H9 (cell line): ENCODE results near the gene BEST1. TPM values are rescaled to one million over a fixed set of nuclear protein-coding genes. Genes with fewer than 3 reads are reported as not detected.

ENCODE experiments used
- DNase-seq: peaks from one replicate; pipeline ENCODE4 v3.0.0-alpha.2; 2017
- H2AFZ ChIP-seq: one replicate; pipeline ENCODE4 v1.6.1; 2013; ENCODE audit warnings: mild to moderate bottlenecking, low read length, control low read depth, moderate library complexity
- H2AK5ac ChIP-seq: 2 replicates; pipeline ENCODE4 v1.6.1; 2013; ENCODE audit warnings: low read length, control low read depth, mixed read lengths; ENCODE audit not compliant: insufficient read length
- H2BK120ac ChIP-seq: one replicate; pipeline ENCODE4 v1.6.1; 2013; ENCODE audit warnings: low read depth, mild to moderate bottlenecking, low read length, control low read depth, inconsistent platforms; ENCODE audit not compliant: poor library complexity, severe bottlenecking
- H2BK12ac ChIP-seq: 2 replicates; pipeline ENCODE4 v1.6.1; 2013; ENCODE audit warnings: low read length, control low read depth, mixed read lengths, low read depth; ENCODE audit not compliant: insufficient read length
- H2BK15ac ChIP-seq: 2 replicates; pipeline ENCODE4 v1.6.1; 2013; ENCODE audit warnings: low read depth, low read length, control low read depth
- H2BK20ac ChIP-seq: one replicate; pipeline ENCODE4 v1.6.1; 2013; ENCODE audit warnings: low read depth, mild to moderate bottlenecking, low read length, control low read depth, inconsistent platforms; ENCODE audit not compliant: poor library complexity, severe bottlenecking
- H2BK5ac ChIP-seq: 2 replicates; pipeline ENCODE4 v1.6.1; 2013; ENCODE audit warnings: low read length, control low read depth, mixed read lengths; ENCODE audit not compliant: insufficient read length
- H3K14ac ChIP-seq: 2 replicates; pipeline ENCODE4 v1.6.1; 2013; ENCODE audit warnings: low read length, control low read depth; ENCODE audit not compliant: insufficient read depth
- H3K18ac ChIP-seq: 2 replicates; pipeline ENCODE4 v1.6.1; 2013; ENCODE audit warnings: low read depth, mild to moderate bottlenecking, mixed read lengths, low read length, control low read depth; ENCODE audit not compliant: insufficient read length
- H3K23ac ChIP-seq: 2 replicates; pipeline ENCODE4 v1.6.1; 2013; ENCODE audit warnings: low read length, control low read depth, mixed read lengths, low read depth; ENCODE audit not compliant: insufficient read length
- H3K23me2 ChIP-seq: 2 replicates; pipeline ENCODE4 v1.6.1; 2013; ENCODE audit warnings: low read depth, mild to moderate bottlenecking, mixed read lengths, low read length, control low read depth; ENCODE audit not compliant: insufficient read length, poor library complexity, severe bottlenecking
- H3K27ac ChIP-seq: 2 replicates; pipeline ENCODE4 v1.5.1; 2013; ENCODE audit warnings: low read length, control low read depth, mixed read lengths, low read depth; ENCODE audit not compliant: insufficient read length
- H3K27me3 ChIP-seq: 2 replicates; pipeline ENCODE4 v1.6.1; 2013; ENCODE audit warnings: low read length, control low read depth, inconsistent platforms; ENCODE audit not compliant: insufficient read depth
- H3K4ac ChIP-seq: 2 replicates; pipeline ENCODE4 v1.6.1; 2013; ENCODE audit warnings: low read depth, mild to moderate bottlenecking, control low read depth, inconsistent platforms, low read length, moderate library complexity
- H3K4me1 ChIP-seq: 2 replicates; pipeline ENCODE4 v1.6.1; 2013; ENCODE audit warnings: low read length, control low read depth, inconsistent platforms; ENCODE audit not compliant: insufficient read depth
- H3K4me2 ChIP-seq: 2 replicates; pipeline ENCODE4 v1.6.1; 2013; ENCODE audit warnings: low read length, control low read depth, mixed read lengths; ENCODE audit not compliant: insufficient read length, insufficient read depth
- H3K56ac ChIP-seq: 2 replicates; pipeline ENCODE4 v1.6.1; 2013; ENCODE audit warnings: low read depth, mild to moderate bottlenecking, mixed read lengths, low read length, control low read depth; ENCODE audit not compliant: insufficient read length
- H3K79me1 ChIP-seq: 2 replicates; pipeline ENCODE4 v1.6.1; 2013; ENCODE audit warnings: low read depth, mild to moderate bottlenecking, moderate library complexity, low read length, control low read depth, inconsistent platforms; ENCODE audit not compliant: insufficient read depth, poor library complexity, severe bottlenecking
- H3K79me2 ChIP-seq: 2 replicates; pipeline ENCODE4 v1.6.1; 2013; ENCODE audit warnings: low read length, control low read depth, inconsistent platforms; ENCODE audit not compliant: insufficient read depth
- H3K9ac ChIP-seq: 2 replicates; pipeline ENCODE4 v1.6.1; 2013; ENCODE audit warnings: low read length, control low read depth, mixed read lengths; ENCODE audit not compliant: insufficient read length; ENCODE audit errors: extremely low read depth
- H3K9me3 ChIP-seq: one replicate; pipeline ENCODE4 v1.6.1; 2013; ENCODE audit warnings: low read depth, low read length, inconsistent platforms; ENCODE audit not compliant: control insufficient read depth
- H3T11ph ChIP-seq: one replicate; pipeline ENCODE4 v1.6.1; 2013; ENCODE audit warnings: mild to moderate bottlenecking, low read length, control low read depth, inconsistent platforms
- H4K20me1 ChIP-seq: one replicate; pipeline ENCODE4 v1.6.1; 2013; ENCODE audit not compliant: control insufficient read depth, insufficient read length, insufficient read depth
- H4K5ac ChIP-seq: 2 replicates; pipeline ENCODE4 v1.6.1; 2013; ENCODE audit warnings: low read depth, mild to moderate bottlenecking, mixed read lengths, low read length, control low read depth; ENCODE audit not compliant: insufficient read length
- H4K8ac ChIP-seq: replicated peaks from 2 replicates; pipeline ENCODE4 v1.6.1; 2013; ENCODE audit warnings: low read length, control low read depth, mixed read lengths, low read depth; ENCODE audit not compliant: insufficient read length
- H4K91ac ChIP-seq: 2 replicates; pipeline ENCODE4 v1.6.1; 2013; ENCODE audit warnings: low read depth, mild to moderate bottlenecking, moderate library complexity, mixed read lengths, low read length, control low read depth; ENCODE audit not compliant: insufficient read length
- H3K27ac Mint-ChIP-seq, 3 experiments: 2 replicates in 2 of 3; 3 replicates in 1 of 3; pipeline ENCODE4 v1.8.0; 2020 to 2021; ENCODE audit warnings: mixed read lengths in 3 of 3, mild to moderate bottlenecking in 1 of 3, moderate library complexity in 1 of 3
- H3K27me3 Mint-ChIP-seq: 2 replicates; pipeline ENCODE4 v1.8.0; 2021; ENCODE audit warnings: low read depth, mild to moderate bottlenecking, moderate library complexity, mixed read lengths
- H3K36me3 Mint-ChIP-seq, 3 experiments: 2 replicates in 2 of 3; 3 replicates in 1 of 3; pipeline ENCODE4 v1.8.0; 2020 to 2021; ENCODE audit warnings: low read depth in 3 of 3, mixed read lengths in 3 of 3; ENCODE audit not compliant: insufficient read depth in 1 of 3
- H3K4me1 Mint-ChIP-seq, 2 experiments: 2 replicates each; pipeline ENCODE4 v1.8.0; 2020; ENCODE audit warnings: mixed read lengths in 2 of 2
- H3K4me3 Mint-ChIP-seq, 2 experiments: 2 replicates in 1 of 2; 3 replicates in 1 of 2; pipeline ENCODE4 v1.8.0; 2020 to 2021; ENCODE audit warnings: mild to moderate bottlenecking in 2 of 2, mixed read lengths in 2 of 2, moderate library complexity in 1 of 2
- H3K9me3 Mint-ChIP-seq, 2 experiments: 2 replicates in 1 of 2; 3 replicates in 1 of 2; pipeline ENCODE4 v1.8.0; 2020; ENCODE audit warnings: mild to moderate bottlenecking in 2 of 2, mixed read lengths in 2 of 2, moderate library complexity in 1 of 2
- WGBS: extraction: QIAGEN DNeasy Blood & Tissue Kit; methylation state at CpG from one replicate; pipeline ENCODE4 v1.1.7; 2013; ENCODE audit warnings: missing lambda C conversion rate, low lambda C conversion rate, mixed read lengths; ENCODE audit not compliant: insufficient read length; ENCODE audit errors: extremely low coverage; 5-methylcytosine and 5-hydroxymethylcytosine counted together
- total RNA-seq: library from RNA; stranded (reverse); gene quantifications from 2 replicates; pipeline ENCODE4 v1.2.1, GENCODE V29; 2021
- TF ChIP-seq, protein P1 (sequence below): fragments of 200-600 bp; sonication (generic); conservative IDR thresholded peaks from 3 replicates; pipeline ENCODE4 v1.8.0; 2021; ENCODE audit warnings: antibody characterized with exemption, mild to moderate bottlenecking

BEST1 gene
- total RNA-seq, 1 experiment from 2014 or later, result 0.24 TPM

DNA sequence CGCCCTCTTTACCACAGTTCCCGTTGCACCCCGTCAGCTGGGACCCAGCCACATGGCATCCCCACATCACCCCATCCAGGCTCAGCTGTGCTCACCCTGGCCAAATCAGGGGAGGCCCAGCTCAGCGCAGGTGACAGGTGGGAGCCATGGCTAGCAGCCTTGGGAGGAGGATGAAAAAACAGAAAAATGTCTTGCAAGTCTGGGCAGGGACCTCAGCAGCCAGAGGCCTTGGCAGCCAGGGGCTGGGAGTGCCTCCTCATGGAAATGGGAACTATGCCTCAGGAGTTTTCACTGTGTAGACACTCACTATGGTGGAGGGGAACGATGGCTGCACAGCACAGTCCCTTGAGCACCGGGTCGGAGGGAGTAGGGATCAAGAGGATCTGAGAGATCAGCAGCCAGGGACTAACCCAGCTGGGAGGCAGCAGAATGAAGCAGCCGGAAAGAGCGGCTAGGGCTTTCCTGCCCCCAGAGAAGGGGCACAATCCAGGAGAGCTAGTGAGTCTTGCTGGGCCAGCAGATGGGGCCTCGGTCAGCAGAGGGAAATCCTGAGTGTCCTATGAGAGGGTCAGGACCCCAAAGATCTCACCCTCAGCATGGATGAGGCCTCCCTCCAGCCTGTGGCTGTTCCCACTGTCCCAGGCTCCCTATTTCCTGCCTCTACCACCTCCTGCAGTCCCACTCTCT is 23.5 kb downstream of the BEST1 start:
- TF ChIP-seq, protein P1, sequence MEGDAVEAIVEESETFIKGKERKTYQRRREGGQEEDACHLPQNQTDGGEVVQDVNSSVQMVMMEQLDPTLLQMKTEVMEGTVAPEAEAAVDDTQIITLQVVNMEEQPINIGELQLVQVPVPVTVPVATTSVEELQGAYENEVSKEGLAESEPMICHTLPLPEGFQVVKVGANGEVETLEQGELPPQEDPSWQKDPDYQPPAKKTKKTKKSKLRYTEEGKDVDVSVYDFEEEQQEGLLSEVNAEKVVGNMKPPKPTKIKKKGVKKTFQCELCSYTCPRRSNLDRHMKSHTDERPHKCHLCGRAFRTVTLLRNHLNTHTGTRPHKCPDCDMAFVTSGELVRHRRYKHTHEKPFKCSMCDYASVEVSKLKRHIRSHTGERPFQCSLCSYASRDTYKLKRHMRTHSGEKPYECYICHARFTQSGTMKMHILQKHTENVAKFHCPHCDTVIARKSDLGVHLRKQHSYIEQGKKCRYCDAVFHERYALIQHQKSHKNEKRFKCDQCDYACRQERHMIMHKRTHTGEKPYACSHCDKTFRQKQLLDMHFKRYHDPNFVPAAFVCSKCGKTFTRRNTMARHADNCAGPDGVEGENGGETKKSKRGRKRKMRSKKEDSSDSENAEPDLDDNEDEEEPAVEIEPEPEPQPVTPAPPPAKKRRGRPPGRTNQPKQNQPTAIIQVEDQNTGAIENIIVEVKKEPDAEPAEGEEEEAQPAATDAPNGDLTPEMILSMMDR, result no peak

More for the DNA sequence above, 23.5 kb downstream of the BEST1 start:
- H3T11ph ChIP-seq, result no peak overlapping the region
- H2BK15ac ChIP-seq, result no peak overlapping the region
- no peaks in the 10 kb centered on the region for H3K27me3 ChIP-seq
- H4K8ac ChIP-seq, result no peak overlapping the region
- no peak overlapping the region for H2BK12ac ChIP-seq
- H3K4me1 Mint-ChIP-seq, result peaks cover 42 to 51% of the 10 kb centered on the region in 2 experiments
- H3K9ac ChIP-seq, result no peak overlapping the region
- no peak overlapping the region for H3K4me2 ChIP-seq
- H3K56ac ChIP-seq, result no peak overlapping the region
- no peak overlapping the region; a peak in 1 of 5 replicates for H3K4me3 Mint-ChIP-seq
- H3K9me3 Mint-ChIP-seq, result no peaks in the 10 kb centered on the region
- no peak overlapping the region for H2BK5ac ChIP-seq
- H3K23me2 ChIP-seq, result no peaks in the 10 kb centered on the region
- H3K36me3 Mint-ChIP-seq, result peaks cover 0 to 4% (median 0%) of the 10 kb centered on the region in 3 experiments; a peak in 2 of 7 replicates
- H3K4me1 ChIP-seq, result peaks cover 12% of the 10 kb centered on the region; the same call in 1 of the 2 replicates
- H2AK5ac ChIP-seq, result no peak overlapping the region
- no peak overlapping the region for H2BK20ac ChIP-seq
- no peak overlapping the region for H3K27ac ChIP-seq
- no peak overlapping the region for H3K23ac ChIP-seq
- H3K79me1 ChIP-seq, result no peaks in the 10 kb centered on the region
- H3K9me3 ChIP-seq, result no peaks in the 10 kb centered on the region
- peak overlapping the region; percentile 34 to 82 (median 81); a peak in 4 of 7 replicates for H3K27ac Mint-ChIP-seq
- peak overlapping the region; percentile 1 for H4K91ac ChIP-seq
- no peak for DNase-seq
- no peak overlapping the region for H2BK120ac ChIP-seq
- H4K5ac ChIP-seq, result no peak overlapping the region
- peaks cover 22% of the 10 kb centered on the region for H3K27me3 Mint-ChIP-seq
- no peaks in the 10 kb centered on the region for H3K79me2 ChIP-seq
- no peak overlapping the region for H3K4ac ChIP-seq
- H4K20me1 ChIP-seq, result no peaks in the 10 kb centered on the region
- no peak overlapping the region for H2AFZ ChIP-seq
- H3K14ac ChIP-seq, result no peak overlapping the region
- no peak overlapping the region for H3K18ac ChIP-seq
- no CpG with 5 or more reads among the region's 10 CpGs for WGBS
